ENCODE data around the gene ADNP2. TPM values are rescaled to one million over a fixed set of nuclear protein-coding genes. Genes with fewer than 3 reads are reported as not detected.

Gene ADNP2
- total and polyA plus RNA-seq, 2 donors (not counting 3 experiments of a cell fraction or from before 2014, with no cell fraction given) = 10.2 to 20.6 TPM

GRCh38 chr18:80147418-80148325, 38.6 kb downstream of the ADNP2 start:
- Histone ChIP-seq H3K9me3 (replicated peaks; ENCODE audit: control insufficient read depth, insufficient read depth, low read length) (no peaks in the 10 kb centered on the region), H3K27me3 (ENCODE audit: control insufficient read depth in 2 of 2, insufficient read depth in 2 of 2, low read length in 2 of 2) (no peaks in the 10 kb centered on the region), H2AFZ (ENCODE audit: low read depth, low read length) (peak overlapping the region; percentile 93), H4K20me1 (replicated peaks; ENCODE audit: control insufficient read depth, extremely low read depth, insufficient read depth, low read length) (no peaks in the 10 kb centered on the region), H3K4me3 (replicated peaks in 1 of 3; ENCODE audit: insufficient read depth in 1 of 3, low read depth in 1 of 3, low read length in 3 of 3) (peak overlapping the region; percentile 59 to 79 (median 69)), H3K79me2 (ENCODE audit: control insufficient read depth, insufficient read depth, low read length) (no peaks in the 10 kb centered on the region), H3K27ac (ENCODE audit: insufficient read depth, low read depth, low read length) (no peak overlapping the region), H3K4me2 (ENCODE audit: insufficient read depth, low read length) (peak overlapping the region; percentile 93), H3K4me1 (ENCODE audit: control insufficient read depth, extremely low read depth, insufficient read depth, low read length) (peaks cover 8% of the 10 kb centered on the region), H3K9ac (replicated peaks; ENCODE audit: extremely low read depth, insufficient read depth, low read length) (peak overlapping the region; percentile 8), H3K9me1 (replicated peaks; ENCODE audit: control insufficient read depth, extremely low read depth, insufficient read depth, low read length) (no peaks in the 10 kb centered on the region), H3K36me3 (ENCODE audit: control insufficient read depth in 2 of 2, extremely low read depth in 1 of 2, insufficient read depth in 2 of 2, low read length in 2 of 2) (no peaks in the 10 kb centered on the region)
- intact Hi-C loops (cut with micrococcal nuclease) (loop anchor here (5.0 kb wide), 1 partner anchor 35 kb away; no protein-coding TSS in a partner anchor), dilution Hi-C loops (cut with MboI; ENCODE audit: extremely low pct_ligation_motif_present, low sequenced_read_pairs) (no loop called here)
- ChIA-PET POLR2A (no interaction called here), CTCF (interaction anchor here (1.1 to 5.5 kb wide), 2 partner anchors 11 to 109 kb away, joined by 3 to 53 read pairs; no protein-coding TSS in a partner anchor)
- FAIRE-seq = peak; percentile 81
- peak; percentile 4 for TF ChIP-seq MYC (IDR thresholded peaks at IDR 0.05; ENCODE audit: low read depth, low read length)
- TF ChIP-seq POLR2A (IDR thresholded peaks at IDR 0.05; ENCODE audit: low read depth, low read length) = no peak
- DNase-seq (ENCODE audit: low read depth, low spot score) = peak; percentile 76
- BruUV-seq (replicated peaks) = no TSS peak

GRCh38 chr18:80148326-80149199, 39.5 kb downstream of the ADNP2 start:
- intact Hi-C loops (cut with micrococcal nuclease) (loop anchor here (5.0 kb wide), 1 partner anchor 36 kb away; no protein-coding TSS in a partner anchor), dilution Hi-C loops (cut with MboI; ENCODE audit: extremely low pct_ligation_motif_present, low sequenced_read_pairs) (no loop called here)
- Histone ChIP-seq H3K4me3 (replicated peaks in 1 of 3; ENCODE audit: insufficient read depth in 1 of 3, low read depth in 1 of 3, low read length in 3 of 3) (peak overlapping the region; percentile 59 to 79 (median 69)), H3K79me2 (ENCODE audit: control insufficient read depth, insufficient read depth, low read length) (no peaks in the 10 kb centered on the region), H3K36me3 (ENCODE audit: control insufficient read depth in 2 of 2, extremely low read depth in 1 of 2, insufficient read depth in 2 of 2, low read length in 2 of 2) (no peaks in the 10 kb centered on the region), H3K9ac (replicated peaks; ENCODE audit: extremely low read depth, insufficient read depth, low read length) (peak overlapping the region; percentile 5), H3K27ac (ENCODE audit: insufficient read depth, low read depth, low read length) (no peak overlapping the region), H3K9me1 (replicated peaks; ENCODE audit: control insufficient read depth, extremely low read depth, insufficient read depth, low read length) (no peaks in the 10 kb centered on the region), H3K4me2 (ENCODE audit: insufficient read depth, low read length) (peak overlapping the region; percentile 93), H3K27me3 (ENCODE audit: control insufficient read depth in 2 of 2, insufficient read depth in 2 of 2, low read length in 2 of 2) (no peaks in the 10 kb centered on the region), H3K4me1 (ENCODE audit: control insufficient read depth, extremely low read depth, insufficient read depth, low read length) (peaks cover 8% of the 10 kb centered on the region), H4K20me1 (replicated peaks; ENCODE audit: control insufficient read depth, extremely low read depth, insufficient read depth, low read length) (no peaks in the 10 kb centered on the region), H2AFZ (ENCODE audit: low read depth, low read length) (peak overlapping the region; percentile 93), H3K9me3 (replicated peaks; ENCODE audit: control insufficient read depth, insufficient read depth, low read length) (no peaks in the 10 kb centered on the region)
- ChIA-PET POLR2A (no interaction called here), CTCF (interaction anchor here (1.1 to 5.5 kb wide), 2 partner anchors 10 to 108 kb away, joined by 3 to 53 read pairs; no protein-coding TSS in a partner anchor)
- BruUV-seq (replicated peaks) = no TSS peak
- TF ChIP-seq CTCF (IDR thresholded peaks at IDR 0.05; ENCODE audit: extremely low read depth in 1 of 2, insufficient read depth in 1 of 2, low read depth in 1 of 2, low read length in 2 of 2) = no peak
- TF ChIP-seq MYC (IDR thresholded peaks at IDR 0.05; ENCODE audit: low read depth, low read length) = no peak
- TF ChIP-seq EZH2 (IDR thresholded peaks at IDR 0.05; ENCODE audit: borderline replicate concordance, low read depth, low read length, severe bottlenecking) = no peak
- no peak for TF ChIP-seq POLR2A (IDR thresholded peaks at IDR 0.05; ENCODE audit: low read depth, low read length)
- TF ChIP-seq JUN (IDR thresholded peaks at IDR 0.05; ENCODE audit: borderline replicate concordance, insufficient read depth, insufficient read length, low read depth) = no peak
- TF ChIP-seq MAX (IDR thresholded peaks at IDR 0.05; ENCODE audit: insufficient read depth, insufficient read length) = no peak
- TF ChIP-seq POLR2AphosphoS5 (IDR thresholded peaks at IDR 0.05; ENCODE audit: insufficient read depth, low read depth, low read length) = no peak
- no peak for TF ChIP-seq GATA2 (IDR thresholded peaks at IDR 0.05; ENCODE audit: insufficient read depth, insufficient read length, low read depth, low read length)
- no peak for TF ChIP-seq FOS (IDR thresholded peaks at IDR 0.05; ENCODE audit: borderline replicate concordance, insufficient read depth, low read length)
- FAIRE-seq = no peak
- no peak for DNase-seq (ENCODE audit: low read depth, low spot score)
